Epidermal melanocyte (primary cell): ENCODE results near the gene OCA2.
A peak's percentile ranks its signal among the peaks of the same experiment; 100 is the strongest.

ENCODE experiments used
- DNase-seq: peaks from one replicate; pipeline ENCODE4 v3.0.0; 2011; ENCODE audit warnings: low spot score; ENCODE audit not compliant: insufficient read length

Gene OCA2

GRCh38 chr15:28079313-28079969, 19.7 kb downstream of the OCA2 start:
- DNase-seq = no peak

- no peak for DNase-seq
Measured at GRCh38 chr15:28078191-28078719, 20.9 kb downstream of the OCA2 start.

- DNase-seq = peak; percentile 54
Measured at GRCh38 chr15:28075573-28075972, 23.5 kb downstream of the OCA2 start.

GRCh38 chr15:28068930-28069329, 30.2 kb downstream of the OCA2 start:
- DNase-seq = no peak

GRCh38 chr15:28066231-28066630, 32.9 kb downstream of the OCA2 start:
- DNase-seq = no peak

- no peak for DNase-seq
Measured at GRCh38 chr15:28060005-28060404, 39.1 kb downstream of the OCA2 start.

GRCh38 chr15:28058082-28058481, 41.0 kb downstream of the OCA2 start:
- DNase-seq = no peak

- DNase-seq = no peak
Measured at GRCh38 chr15:28051955-28052633, 47.0 kb downstream of the OCA2 start.

GRCh38 chr15:28049581-28049980, 49.5 kb downstream of the OCA2 start:
- no peak for DNase-seq

- no peak for DNase-seq
Measured at GRCh38 chr15:28047277-28047676, 51.8 kb downstream of the OCA2 start.

GRCh38 chr15:28044121-28044672, 54.9 kb downstream of the OCA2 start:
- no peak for DNase-seq

- no peak for DNase-seq
Measured at GRCh38 chr15:28043691-28044091, 55.4 kb downstream of the OCA2 start.

- no peak for DNase-seq
Measured at GRCh38 chr15:28037969-28038590, 61.0 kb downstream of the OCA2 start.

GRCh38 chr15:28033443-28033842, 65.7 kb downstream of the OCA2 start:
- DNase-seq = no peak

GRCh38 chr15:28030801-28031200, 68.3 kb downstream of the OCA2 start:
- DNase-seq = no peak

- no peak for DNase-seq
Measured at GRCh38 chr15:28027714-28028076, 71.4 kb downstream of the OCA2 start.

GRCh38 chr15:28026764-28027713, 72.1 kb downstream of the OCA2 start:
- no peak for DNase-seq

GRCh38 chr15:28026221-28026620, 72.9 kb downstream of the OCA2 start:
- DNase-seq = no peak

- no peak for DNase-seq
Measured at GRCh38 chr15:28025413-28025812, 73.7 kb downstream of the OCA2 start.

- DNase-seq = no peak
Measured at GRCh38 chr15:28024889-28025250, 74.2 kb downstream of the OCA2 start.
